H54 (cell line): ENCODE data around the gene PNPLA6.
"Not testable (repeated sequence)": the region's sequence is repeated elsewhere in the genome, so short reads cannot be mapped to it uniquely, and the experiment has no call there.

Source experiments
- DNase-seq: peaks from one replicate; pipeline ENCODE4 v3.0.0; 2011; ENCODE audit warnings: low spot score, mixed read lengths; ENCODE audit not compliant: insufficient read length
- FAIRE-seq: peaks from 3 replicates; lab custom pipeline; 2011; peaks lifted over from hg19 to GRCh38; lab: Jason Lieb, UNC
- POLR2A ChIP-seq: IDR thresholded peaks from 2 replicates; pipeline ENCODE4 v1.6.1; 2011; ENCODE audit warnings: low read depth, mild to moderate bottlenecking, low read length

PNPLA6 gene

GRCh38 chr19:7564866-7565265 is 29.3 kb downstream of the PNPLA6 start:
- TF ChIP-seq POLR2A, result no peak
- FAIRE-seq, result no peak
- DNase-seq, result no peak

- DNase-seq (no peak), FAIRE-seq (no peak)
- no peak for TF ChIP-seq POLR2A
Observed at GRCh38 chr19:7565332-7565731, 29.8 kb downstream of the PNPLA6 start.

- no peak for TF ChIP-seq POLR2A
- DNase-seq (no peak), FAIRE-seq (no peak)
Observed at GRCh38 chr19:7570761-7571160, 35.2 kb downstream of the PNPLA6 start.

- DNase-seq (no peak), FAIRE-seq (no peak)
- no peak for TF ChIP-seq POLR2A
Observed at GRCh38 chr19:7575434-7576040, 40.0 kb downstream of the PNPLA6 start.

- FAIRE-seq, DNase-seq: not testable (repeated sequence)
Observed at GRCh38 chr19:7577422-7577821, 41.9 kb downstream of the PNPLA6 start.

- DNase-seq, result no peak
- TF ChIP-seq POLR2A, result no peak
- FAIRE-seq, result no peak
Observed at GRCh38 chr19:7578127-7578526, 42.6 kb downstream of the PNPLA6 start.

GRCh38 chr19:7579182-7579581 is 43.7 kb downstream of the PNPLA6 start:
- no peak for TF ChIP-seq POLR2A
- no peak for DNase-seq
- no peak for FAIRE-seq

GRCh38 chr19:7582446-7582845 is 46.9 kb downstream of the PNPLA6 start:
- no peak for FAIRE-seq
- no peak for TF ChIP-seq POLR2A
- no peak for DNase-seq

GRCh38 chr19:7589822-7590221 is 54.3 kb downstream of the PNPLA6 start:
- no peak for TF ChIP-seq POLR2A
- no peak for FAIRE-seq
- no peak for DNase-seq

GRCh38 chr19:7590256-7590655 is 54.7 kb downstream of the PNPLA6 start:
- no peak for TF ChIP-seq POLR2A
- DNase-seq (no peak), FAIRE-seq (no peak)

- DNase-seq, result no peak
- TF ChIP-seq POLR2A, result no peak
- FAIRE-seq, result no peak
Observed at GRCh38 chr19:7595466-7596133, 60.1 kb downstream of the PNPLA6 start, which contains the start of gene CAMSAP3. Gene CAMSAP3, plus strand, starts transcription at chr19:7595863. Its CDS starts 140 bp downstream, at chr19:7596003.

- DNase-seq (no peak), FAIRE-seq (no peak)
- no peak for TF ChIP-seq POLR2A
Observed at GRCh38 chr19:7596211-7596937, 60.9 kb downstream of the PNPLA6 start.

- TF ChIP-seq POLR2A, result no peak
- DNase-seq, result no peak
- no peak for FAIRE-seq
Observed at GRCh38 chr19:7597689-7598088, 62.2 kb downstream of the PNPLA6 start.

- no peak for TF ChIP-seq POLR2A
- FAIRE-seq, result no peak
Observed at GRCh38 chr19:7598180-7598579, 62.7 kb downstream of the PNPLA6 start.

GRCh38 chr19:7600721-7601120 is 65.2 kb downstream of the PNPLA6 start:
- DNase-seq (no peak), FAIRE-seq (no peak)

More at GRCh38 chr19:7598180-7598579, 62.7 kb downstream of the PNPLA6 start:
- no peak for DNase-seq

More at GRCh38 chr19:7600721-7601120, 65.2 kb downstream of the PNPLA6 start:
- no peak for TF ChIP-seq POLR2A
